B cell (primary cell): ENCODE measurements around the gene EPHB1.

Source experiments
- CTCF ChIP-seq: fragments of 200-600 bp; IDR thresholded peaks from one replicate; pipeline ENCODE4 v1.8.0; 2022; ENCODE audit warnings: antibody characterized with exemption, mild to moderate bottlenecking
- EZH2 ChIP-seq: IDR thresholded peaks from 2 replicates; pipeline ENCODE4 v1.6.1; 2012; ENCODE audit warnings: borderline replicate concordance, low read depth, mild to moderate bottlenecking, moderate library complexity, low read length; ENCODE audit not compliant: insufficient read depth, poor library complexity, severe bottlenecking

GRCh38 chr3:134794323-134794722 lies 737 bp upstream of the EPHB1 start:
- TF ChIP-seq CTCF (no peak), EZH2 (no peak)
